ENCODE data around the gene ZNF888.
"Not testable (repeated sequence)": the region's sequence is repeated elsewhere in the genome, so short reads cannot be mapped to it uniquely, and the experiment has no call there.

Gene ZNF888

GRCh38 chr19:52945652-52946321 lies 22.6 kb upstream of the ZNF888 start:
- in situ Hi-C loops (cut with HindIII; ENCODE audit: low pct_unique_long_range_greater_than_20kb, low sequenced_read_pairs) = no loop called here
- no peak for TF ChIP-seq JUND (IDR thresholded peaks at IDR 0.05; ENCODE audit: low read depth)
- peak in 1 of 2 experiments; percentile 84 for DNase-seq (ENCODE audit: low read depth in 1 of 2, low spot score in 1 of 2)

GRCh38 chr19:52944703-52945493 lies 21.7 kb upstream of the ZNF888 start:
- DNase-seq (ENCODE audit: low read depth in 1 of 2, low spot score in 1 of 2) = peak in 1 of 2 experiments; percentile 60
- in situ Hi-C loops (cut with HindIII; ENCODE audit: low pct_unique_long_range_greater_than_20kb, low sequenced_read_pairs) = not testable (repeated sequence)

DNA sequence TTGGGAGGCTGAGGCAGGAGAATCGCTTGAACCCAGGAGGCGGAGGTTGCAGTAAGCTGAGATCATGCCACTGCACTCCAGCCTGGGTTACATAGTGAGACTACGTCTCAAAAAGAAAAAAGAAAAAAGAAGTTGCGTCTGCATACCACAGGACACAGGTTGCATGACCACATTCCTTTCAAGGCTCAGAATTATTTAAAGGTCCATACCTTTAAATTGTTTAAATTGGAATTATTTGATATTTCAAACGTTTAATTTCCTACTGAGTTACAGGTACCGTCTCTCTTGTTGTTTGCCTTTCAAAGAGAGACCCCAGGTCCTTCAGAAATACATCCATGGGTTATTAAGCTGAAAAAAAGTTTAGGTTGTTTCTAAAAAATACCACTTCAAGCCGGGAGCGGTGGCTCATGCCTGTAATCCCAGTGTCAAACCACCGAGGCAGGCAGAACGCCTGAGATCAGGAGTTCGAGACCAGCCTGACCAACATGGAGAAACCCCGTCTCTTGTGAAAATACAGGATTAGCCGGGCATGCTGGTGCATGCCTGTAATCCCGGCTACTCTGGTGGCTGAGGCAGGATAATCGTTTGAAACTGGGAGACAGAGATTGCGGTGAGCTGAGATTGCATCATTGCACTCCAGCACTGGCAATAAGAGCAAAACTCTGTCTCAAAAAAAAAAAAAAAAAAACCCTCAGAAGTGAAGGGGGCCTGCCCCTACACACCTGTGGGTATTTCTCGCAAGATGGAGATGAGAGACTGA lies 20.8 kb upstream of the ZNF888 start:
- TF ChIP-seq JUND (IDR thresholded peaks at IDR 0.05; ENCODE audit: low read depth) = no peak
- DNase-seq (ENCODE audit: low read depth in 1 of 2, low spot score in 1 of 2) = peak in 1 of 2 experiments; percentile 81
- in situ Hi-C loops (cut with HindIII; ENCODE audit: low pct_unique_long_range_greater_than_20kb, low sequenced_read_pairs) = no loop called here

DNA sequence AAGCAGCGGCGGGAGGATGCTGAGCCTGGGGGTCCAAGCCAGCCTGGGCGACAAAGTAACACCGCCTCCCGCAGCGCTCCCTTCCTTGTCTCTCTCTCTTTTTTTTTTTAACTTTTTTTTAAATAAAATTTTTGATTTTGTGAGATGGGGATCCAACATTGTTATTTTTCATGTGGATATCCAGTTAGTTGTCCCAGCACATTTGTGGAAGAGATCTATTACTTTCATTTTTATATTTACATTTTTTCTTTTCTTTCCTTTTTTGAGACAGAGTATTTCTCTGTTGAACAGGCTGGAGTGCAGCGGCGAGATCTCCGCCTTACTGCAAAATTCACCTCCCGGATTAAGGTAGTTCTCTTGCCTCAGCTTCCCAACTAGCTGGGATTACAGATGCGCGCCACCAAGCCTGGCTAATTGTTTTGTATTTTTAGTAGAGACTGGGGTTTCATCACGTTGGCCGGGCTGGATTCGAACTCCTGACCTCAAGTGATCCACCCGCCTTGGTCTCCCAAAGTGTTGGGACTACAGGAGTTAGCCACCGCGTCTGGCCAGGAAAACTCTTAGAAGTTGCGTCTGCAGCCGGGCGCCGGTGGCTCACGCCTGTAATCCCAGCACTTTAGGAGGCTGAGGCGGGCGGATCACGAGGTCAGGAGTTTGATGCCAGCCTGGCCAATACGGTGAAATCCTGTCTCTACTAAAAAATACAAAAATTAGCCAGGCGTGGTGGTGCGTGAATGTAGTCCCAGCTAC lies 20.1 kb upstream of the ZNF888 start:
- TF ChIP-seq JUND (IDR thresholded peaks at IDR 0.05; ENCODE audit: low read depth) = no peak
- peak in 1 of 2 experiments; percentile 19 for DNase-seq (ENCODE audit: low read depth in 1 of 2, low spot score in 1 of 2)
- in situ Hi-C loops (cut with HindIII; ENCODE audit: low pct_unique_long_range_greater_than_20kb, low sequenced_read_pairs) = no loop called here

DNA sequence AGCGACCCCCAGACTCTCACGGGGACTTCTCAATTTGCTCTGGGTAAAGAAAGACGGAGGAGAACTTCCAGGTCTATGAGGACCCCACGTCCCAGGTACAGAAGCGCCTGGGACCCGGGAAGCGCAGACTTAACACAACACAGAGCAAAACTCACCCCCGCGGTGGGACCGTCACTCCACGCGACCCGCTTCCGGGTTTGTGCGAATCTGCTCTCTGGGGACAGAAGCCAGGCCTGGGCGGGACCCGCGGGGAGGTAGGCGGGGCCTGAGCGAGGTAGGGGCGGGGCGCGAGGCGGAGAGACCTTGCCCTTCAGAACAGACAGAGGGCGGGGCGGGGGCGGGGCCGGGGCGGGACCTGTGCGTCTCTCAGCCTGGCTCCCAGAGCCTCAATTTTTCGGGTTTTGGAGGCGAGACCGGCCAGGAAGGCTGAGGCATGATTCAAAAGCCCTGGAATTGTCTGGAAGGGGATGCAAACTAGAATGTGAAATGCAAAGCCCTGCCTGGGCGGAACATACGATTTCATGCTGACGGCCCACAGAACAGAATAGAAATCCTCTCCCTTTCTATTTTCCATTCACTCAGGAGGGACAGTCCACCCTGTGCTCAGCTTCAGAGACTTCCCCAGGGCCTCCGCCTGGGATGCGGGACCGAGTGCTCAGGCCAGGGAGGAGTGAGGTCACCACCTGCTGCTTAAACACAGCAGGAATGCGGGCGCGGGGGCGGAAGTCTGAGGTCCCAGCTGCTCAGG lies 19.3 kb upstream of the ZNF888 start:
- in situ Hi-C loops (cut with HindIII; ENCODE audit: low pct_unique_long_range_greater_than_20kb, low sequenced_read_pairs) = no loop called here
- TF ChIP-seq JUND (IDR thresholded peaks at IDR 0.05; ENCODE audit: low read depth) = no peak
- peak; percentile 23 to 92 for DNase-seq (ENCODE audit: low read depth in 1 of 2, low spot score in 1 of 2)

DNA sequence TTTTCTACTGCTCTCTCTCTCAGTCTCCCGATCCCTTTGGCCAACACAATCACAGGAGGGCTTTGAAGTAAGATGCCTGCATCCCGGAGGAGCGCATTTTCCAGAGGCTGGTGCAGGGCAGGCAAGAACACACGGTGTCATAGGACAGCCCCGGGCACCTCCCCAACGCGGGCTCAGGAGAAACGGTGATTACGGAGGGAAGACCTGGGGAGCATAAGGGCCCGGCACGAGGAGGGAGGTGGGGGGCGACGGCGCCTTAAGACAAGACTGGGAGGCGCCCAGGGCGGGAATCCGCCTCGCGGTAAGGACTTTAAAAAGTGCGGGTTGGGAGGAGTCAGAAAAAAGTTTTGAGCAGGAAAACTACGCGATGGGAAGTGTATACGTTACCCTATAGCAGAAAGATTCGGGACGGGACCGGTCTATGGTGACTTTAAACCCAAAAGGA lies 18.7 kb upstream of the ZNF888 start:
- no peak for TF ChIP-seq JUND (IDR thresholded peaks at IDR 0.05; ENCODE audit: low read depth)
- peak in 1 of 2 experiments; percentile 34 for DNase-seq (ENCODE audit: low read depth in 1 of 2, low spot score in 1 of 2)
- in situ Hi-C loops (cut with HindIII; ENCODE audit: low pct_unique_long_range_greater_than_20kb, low sequenced_read_pairs) = no loop called here

DNA sequence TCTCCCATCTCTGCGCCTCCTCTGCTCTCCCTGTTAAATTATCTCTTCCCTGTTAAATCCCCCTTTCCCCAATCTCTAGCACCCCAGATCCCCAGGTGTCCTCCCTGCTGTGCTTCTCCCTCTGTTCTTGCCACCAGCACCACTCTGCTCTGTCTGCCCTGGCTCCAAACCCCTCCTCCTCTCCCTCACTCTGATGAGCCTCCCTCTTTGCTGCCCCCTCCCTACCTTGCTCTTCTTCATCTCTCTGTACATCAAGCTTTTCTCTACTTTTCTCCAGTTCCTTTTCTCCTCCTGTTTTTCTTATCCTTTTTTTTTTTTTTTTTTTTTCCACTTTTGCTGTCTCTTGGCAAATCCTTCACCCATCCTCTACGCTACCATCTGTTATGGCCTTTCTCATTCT lies 18.3 kb upstream of the ZNF888 start:
- in situ Hi-C loops (cut with HindIII; ENCODE audit: low pct_unique_long_range_greater_than_20kb, low sequenced_read_pairs); DNase-seq (ENCODE audit: low read depth in 1 of 2, low spot score in 1 of 2): not testable (repeated sequence)

GRCh38 chr19:52940905-52941304 lies 17.7 kb upstream of the ZNF888 start:
- in situ Hi-C loops (cut with HindIII; ENCODE audit: low pct_unique_long_range_greater_than_20kb, low sequenced_read_pairs); DNase-seq (ENCODE audit: low read depth in 1 of 2, low spot score in 1 of 2): not testable (repeated sequence)

DNA sequence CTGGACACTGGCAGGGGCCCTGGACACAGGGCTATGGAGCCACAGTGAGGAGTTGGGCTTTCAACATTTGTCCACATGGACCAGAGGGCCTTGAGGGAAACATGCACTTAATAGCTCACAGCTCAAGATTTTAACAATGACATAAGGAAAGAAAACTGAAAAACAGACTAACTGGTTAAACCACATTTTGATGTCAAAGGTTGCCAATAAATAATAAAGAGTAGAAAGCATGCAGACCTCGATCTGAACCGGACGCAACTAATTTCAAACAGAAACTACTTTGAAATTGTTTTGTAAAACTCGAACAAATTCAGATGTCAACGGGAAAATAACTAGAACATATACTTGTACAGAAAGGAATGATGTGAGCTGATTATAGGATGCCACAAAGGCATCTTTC lies 15.5 kb upstream of the ZNF888 start:
- no peak for TF ChIP-seq JUND (IDR thresholded peaks at IDR 0.05; ENCODE audit: low read depth)
- in situ Hi-C loops (cut with HindIII; ENCODE audit: low pct_unique_long_range_greater_than_20kb, low sequenced_read_pairs) = no loop called here
- peak in 1 of 2 experiments; percentile 85 for DNase-seq (ENCODE audit: low read depth in 1 of 2, low spot score in 1 of 2)

GRCh38 chr19:52936954-52937325 lies 13.7 kb upstream of the ZNF888 start:
- in situ Hi-C loops (cut with HindIII; ENCODE audit: low pct_unique_long_range_greater_than_20kb, low sequenced_read_pairs) = no loop called here
- TF ChIP-seq JUND (IDR thresholded peaks at IDR 0.05; ENCODE audit: low read depth) = no peak
- peak in 1 of 2 experiments; percentile 44 for DNase-seq (ENCODE audit: low read depth in 1 of 2, low spot score in 1 of 2)

DNA sequence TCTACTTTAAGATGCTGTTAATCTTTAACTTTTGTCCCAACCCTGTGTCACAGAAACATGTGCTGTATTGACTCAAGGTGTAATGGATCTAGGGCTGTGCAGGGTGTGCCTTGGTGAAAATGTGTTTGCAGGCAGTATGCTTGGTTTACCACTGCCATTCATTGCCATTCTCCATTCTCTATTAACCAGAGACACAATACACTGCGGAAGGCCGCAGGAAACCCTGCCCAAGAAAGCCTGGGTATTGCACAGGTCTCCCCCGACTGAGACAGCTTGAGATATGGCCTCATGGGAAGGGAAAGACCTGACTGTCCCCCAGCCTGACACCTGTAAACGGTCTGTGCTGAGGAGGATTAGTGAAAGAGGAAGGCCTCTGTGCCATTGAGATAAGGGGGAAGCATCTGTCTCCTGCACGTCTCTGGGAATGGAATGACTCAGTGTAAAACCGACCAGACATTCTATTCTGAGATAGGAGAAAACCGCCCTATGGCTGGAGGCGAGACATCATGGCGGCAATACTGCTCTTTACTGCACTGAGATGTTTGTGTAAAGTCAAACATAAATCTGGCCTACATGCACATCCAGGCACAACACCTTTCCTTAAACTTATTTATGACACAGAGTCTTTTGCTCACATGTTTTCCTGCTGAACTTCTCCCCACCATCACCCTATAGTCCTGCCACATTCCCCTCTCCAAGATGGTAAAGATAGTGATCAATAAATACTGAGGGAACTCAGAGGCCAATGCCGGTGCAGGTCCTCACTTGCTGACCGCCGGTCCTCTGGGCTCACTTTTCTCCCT lies 13.1 kb upstream of the ZNF888 start:
- TF ChIP-seq JUND (IDR thresholded peaks at IDR 0.05; ENCODE audit: low read depth) = no peak
- peak in 1 of 2 experiments; percentile 43 for DNase-seq (ENCODE audit: low read depth in 1 of 2, low spot score in 1 of 2)
- in situ Hi-C loops (cut with HindIII; ENCODE audit: low pct_unique_long_range_greater_than_20kb, low sequenced_read_pairs) = no loop called here

All from T47D (cell line).